H7 (cell line): ENCODE measurements around the gene ZNF148. TPM values are rescaled to one million over a fixed set of nuclear protein-coding genes. Genes with fewer than 3 reads are reported as not detected.

Source experiments
- DNase-seq: peaks from one replicate; pipeline ENCODE4 v3.0.0; 2012
- H3K27me3 ChIP-seq: 2 replicates; pipeline ENCODE4 v1.6.0; 2011; ENCODE audit warnings: mild to moderate bottlenecking, low read length; ENCODE audit not compliant: control insufficient read depth, insufficient read depth
- H3K36me3 ChIP-seq: replicated peaks from 2 replicates; pipeline ENCODE4 v1.5.1; 2011; ENCODE audit warnings: low read length; ENCODE audit not compliant: control insufficient read depth, insufficient read depth
- H3K4me3 ChIP-seq: 2 replicates; pipeline ENCODE4 v1.5.1; 2011; ENCODE audit warnings: low read depth, mild to moderate bottlenecking, control low read depth, low read length, moderate library complexity; ENCODE audit not compliant: insufficient read depth
- total RNA-seq: library from RNA; depleted of rRNA; stranded (reverse); fragments of >200 nt; shearing (Covaris generic); gene quantifications from 2 replicates; pipeline ENCODE4 v1.2.3, GENCODE V29; 2014; rRNA removed

ZNF148 gene
- total RNA-seq, 1 experiment from 2014 or later: 9.7 TPM

DNA sequence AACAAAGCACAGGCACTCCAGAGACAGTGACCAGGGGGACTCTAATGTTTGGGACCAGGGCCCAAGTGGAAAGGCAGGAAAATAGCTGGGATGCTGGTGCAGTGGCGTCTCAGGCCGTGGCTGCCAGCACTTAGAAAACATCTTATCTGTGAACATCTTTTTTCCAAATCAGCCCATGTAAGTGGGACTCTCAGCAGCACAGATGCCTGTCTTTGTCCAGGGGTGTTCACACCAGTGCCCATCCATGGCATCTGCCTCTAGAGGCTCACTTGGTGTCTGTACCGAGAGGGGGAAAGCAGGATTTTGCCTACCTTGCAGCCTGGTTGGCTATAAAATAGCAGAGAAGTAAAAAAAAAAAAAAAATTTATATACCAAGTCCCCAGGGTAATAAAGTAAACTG is 189.3 kb downstream of the ZNF148 start:
- Histone ChIP-seq H3K27me3 (no peaks in the 10 kb centered on the region), H3K36me3 (peaks cover 6% of the 10 kb centered on the region; the same call in 1 of the 2 replicates), H3K4me3 (no peak overlapping the region)
- DNase-seq: no peak

DNA sequence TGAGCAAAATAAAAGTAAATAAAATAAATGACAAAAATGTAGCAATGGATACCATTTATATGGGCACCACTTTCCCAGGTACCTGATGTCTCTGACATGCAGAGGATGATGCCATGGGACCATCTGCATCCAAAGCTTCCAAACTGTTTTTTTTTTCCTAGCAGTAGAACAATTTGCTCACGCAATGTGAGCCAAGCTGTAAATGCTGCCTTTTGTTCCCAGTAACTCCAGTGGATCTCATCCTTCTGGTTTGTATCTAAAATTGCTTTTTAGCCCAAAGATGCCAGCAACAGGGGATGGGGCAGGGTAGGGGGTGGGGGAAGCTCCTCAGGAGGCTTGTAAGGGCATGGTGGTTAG is 195.3 kb downstream of the ZNF148 start:
- H3K36me3 ChIP-seq: no peaks in the 10 kb centered on the region
- no peak overlapping the region for H3K4me3 ChIP-seq
- no peak for DNase-seq
- no peaks in the 10 kb centered on the region for H3K27me3 ChIP-seq

DNA sequence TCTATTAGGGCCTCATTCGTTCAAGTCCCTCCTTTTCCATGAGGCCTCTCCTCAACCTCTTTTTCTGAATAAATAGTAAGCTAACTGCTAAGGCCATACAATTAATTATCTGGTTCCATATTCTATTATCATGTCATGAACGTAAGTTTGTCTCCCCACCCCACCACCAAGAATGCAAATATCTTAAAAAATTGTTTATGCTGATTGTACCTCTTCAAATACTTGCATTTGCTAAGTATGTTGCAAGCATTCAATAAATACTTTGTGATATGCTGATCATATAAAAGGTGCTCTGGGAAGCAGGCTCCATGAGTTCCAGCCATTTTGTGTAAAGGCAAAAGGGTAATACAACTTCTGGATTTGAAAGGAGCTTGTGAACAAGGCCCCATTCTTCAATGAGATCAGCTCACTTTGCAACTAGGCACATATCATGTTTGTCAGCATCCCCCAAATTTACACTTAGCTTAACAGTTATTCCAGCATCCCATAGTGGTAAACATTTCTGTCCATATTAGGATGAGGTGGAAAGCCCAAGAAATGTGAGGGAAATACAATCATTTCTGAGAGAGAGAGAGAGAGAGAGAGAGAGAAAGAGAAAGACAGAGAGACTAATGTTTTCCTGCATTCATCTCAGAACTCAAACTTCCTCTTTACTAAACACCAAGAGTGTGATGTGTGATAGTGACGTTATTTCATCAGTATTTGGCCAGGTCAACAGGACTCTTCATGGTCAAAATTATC is 195.8 kb downstream of the ZNF148 start:
- Histone ChIP-seq H3K36me3 (no peaks in the 10 kb centered on the region), H3K27me3 (no peaks in the 10 kb centered on the region), H3K4me3 (no peak overlapping the region)
- no peak for DNase-seq

DNA sequence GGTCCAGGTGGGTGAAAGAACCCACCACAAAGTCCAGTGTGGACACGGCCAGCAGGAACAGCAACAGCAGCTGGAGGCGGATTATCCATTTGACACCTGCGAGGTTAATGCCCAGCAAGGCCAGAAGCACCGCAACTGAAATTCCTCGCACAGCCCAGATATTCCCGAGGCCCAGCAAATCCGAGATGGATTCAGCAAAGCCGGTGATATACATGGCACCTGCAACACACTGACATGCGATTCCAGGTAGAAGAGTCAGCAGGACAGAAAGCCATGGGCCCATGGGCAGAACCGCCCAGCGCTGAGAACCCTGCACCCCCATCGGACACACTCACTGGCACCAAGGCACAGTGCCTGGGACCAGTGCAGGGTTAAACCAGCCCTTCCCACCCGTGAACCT is 197.4 kb downstream of the ZNF148 start:
- no peak for DNase-seq
- Histone ChIP-seq H3K36me3 (no peaks in the 10 kb centered on the region), H3K27me3 (no peaks in the 10 kb centered on the region), H3K4me3 (no peak overlapping the region)

Other genes starting within 250 kb of the ZNF148 start
- 9.3 and 9.7 TPM in 2 replicates for gene SLC12A8, start 162.6 kb downstream of the ZNF148 start, total RNA-seq
- gene SNX4, start 144.9 kb upstream of the ZNF148 start, total RNA-seq: 22.9 and 32.4 TPM in 2 replicates
- 10.7 and 10.9 TPM in 2 replicates for gene OSBPL11, start 220.2 kb upstream of the ZNF148 start, total RNA-seq